ENCODE data around the gene COL15A1.

COL15A1 gene

DNA sequence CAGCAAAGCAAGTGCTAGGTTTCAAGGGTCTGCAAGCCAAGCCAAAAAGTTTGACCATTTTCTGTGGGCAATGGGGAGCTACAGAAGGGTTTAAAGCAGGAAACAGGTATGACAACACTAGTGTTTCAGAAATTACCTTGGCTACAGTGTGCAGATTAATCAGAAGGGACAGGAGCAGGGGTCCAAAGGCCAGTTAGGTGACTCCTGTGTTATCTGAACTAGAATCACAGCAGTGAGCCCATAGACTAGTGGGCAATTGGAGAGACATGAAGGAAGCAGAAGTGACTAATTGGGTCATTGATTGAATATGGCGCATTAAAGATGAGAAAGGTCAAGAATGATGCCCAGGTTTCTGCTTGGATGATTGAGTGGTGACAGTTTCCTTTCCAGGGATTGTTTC lies 119.8 kb downstream of the COL15A1 start:
- no peak for DNase-seq

DNA sequence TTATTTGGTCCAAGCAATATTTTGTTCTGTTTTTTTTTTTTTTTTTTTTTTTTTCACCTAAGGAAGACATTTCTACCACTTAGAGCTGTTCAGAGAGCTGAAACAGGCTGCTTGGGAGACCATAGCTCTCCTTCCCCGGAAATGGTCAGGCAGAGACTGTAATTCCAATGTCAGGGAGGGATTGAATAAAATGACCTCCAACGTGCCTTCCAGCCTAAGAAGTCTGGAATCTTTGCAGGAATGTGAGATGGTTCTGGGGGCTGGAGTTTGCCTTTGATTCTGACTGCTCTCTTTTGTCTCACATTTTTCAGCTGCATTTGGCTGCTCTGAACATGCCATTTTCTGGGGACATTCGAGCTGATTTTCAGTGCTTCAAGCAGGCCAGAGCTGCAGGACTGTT lies 122.9 kb downstream of the COL15A1 start:
- DNase-seq, result no peak

DNA sequence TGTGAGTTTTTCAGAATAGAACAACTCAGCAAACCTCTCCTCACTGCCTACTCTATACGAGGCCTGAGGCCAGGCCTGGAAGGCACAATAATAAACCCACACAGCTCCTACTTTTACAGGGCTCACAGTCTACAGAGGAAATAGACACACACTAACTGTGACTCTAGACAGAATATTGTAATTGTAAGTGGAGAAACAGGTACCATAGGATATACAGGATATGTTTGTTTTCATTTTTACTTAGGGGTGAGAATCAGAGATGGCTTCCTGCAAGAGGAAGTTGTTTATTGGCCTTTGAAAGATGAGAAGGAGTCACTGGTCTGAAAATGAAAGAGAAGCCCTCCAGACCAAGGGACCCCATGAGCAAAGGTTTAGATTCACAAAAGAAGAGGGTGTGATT lies 125.4 kb downstream of the COL15A1 start:
- no peak for DNase-seq

DNA sequence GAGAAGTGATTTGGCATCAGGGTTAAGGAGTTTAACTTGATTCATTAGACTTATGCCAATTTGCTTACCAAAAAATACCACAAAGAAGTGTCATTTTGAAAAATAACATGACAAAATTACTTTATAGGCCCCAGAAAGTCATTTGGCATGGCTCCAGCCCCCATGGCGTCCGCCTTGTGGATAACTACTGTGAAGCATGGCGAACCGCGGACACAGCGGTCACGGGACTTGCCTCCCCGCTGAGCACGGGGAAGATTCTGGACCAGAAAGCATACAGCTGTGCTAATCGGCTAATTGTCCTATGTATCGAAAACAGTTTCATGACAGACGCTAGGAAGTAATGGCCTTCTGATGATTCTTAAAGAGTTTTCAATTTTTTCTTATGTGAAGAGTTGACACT lies 125.8 kb downstream of the COL15A1 start:
- no peak for DNase-seq

DNA sequence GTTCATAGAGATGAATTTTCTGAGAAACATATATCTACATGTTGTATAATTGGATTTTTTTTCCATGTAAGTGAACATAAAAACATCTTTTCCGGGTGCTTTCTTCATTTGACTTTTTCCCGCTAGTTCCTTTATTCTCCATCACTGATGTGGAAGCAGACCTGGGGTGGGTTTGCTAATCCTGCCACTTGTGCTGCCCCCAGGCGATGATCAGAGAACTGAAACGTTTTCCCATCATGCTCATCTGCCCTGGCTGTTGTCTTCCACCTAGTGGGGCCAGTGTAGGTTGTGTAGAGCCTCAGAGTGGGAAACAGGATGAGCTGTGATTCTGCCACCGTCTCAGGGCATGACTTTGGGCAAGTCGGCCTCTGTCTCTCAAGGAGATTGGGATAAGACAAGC lies 127.0 kb downstream of the COL15A1 start:
- no peak for DNase-seq

DNA sequence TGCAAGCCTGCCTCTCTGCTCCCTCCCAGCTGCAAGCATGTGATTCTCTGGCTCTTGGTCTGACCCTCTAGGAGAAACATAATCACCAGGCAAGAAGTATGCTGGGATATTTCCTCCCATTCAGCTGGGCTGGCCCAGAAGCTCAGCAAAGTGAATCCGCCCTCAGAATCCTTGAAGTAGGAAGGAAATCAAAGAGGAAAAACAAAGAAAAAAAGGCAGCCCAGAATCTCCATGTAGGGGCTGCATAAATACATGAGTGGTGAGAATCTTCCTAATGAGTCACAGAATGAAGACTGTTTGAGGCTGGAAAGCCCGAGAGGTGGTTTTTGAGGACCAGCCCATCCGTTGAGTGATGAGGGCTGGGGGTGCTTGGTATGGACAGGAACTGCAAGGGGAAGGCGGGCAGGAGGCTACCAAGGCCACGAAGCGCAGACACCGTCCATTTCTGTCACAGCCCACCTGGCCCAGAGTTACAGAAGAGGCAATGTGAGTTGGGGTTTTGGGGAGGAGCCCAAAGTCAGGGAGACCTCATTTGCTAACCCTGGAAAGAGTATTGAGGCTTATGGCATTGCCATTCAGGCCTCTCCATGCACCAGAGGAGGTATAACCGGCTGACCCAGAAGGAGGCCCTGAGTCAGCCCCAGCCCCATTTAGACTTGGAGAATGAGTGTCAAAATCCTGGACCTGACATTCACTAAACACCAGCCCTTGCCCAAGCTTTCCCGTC lies 127.8 kb downstream of the COL15A1 start:
- DNase-seq, result no peak

DNA sequence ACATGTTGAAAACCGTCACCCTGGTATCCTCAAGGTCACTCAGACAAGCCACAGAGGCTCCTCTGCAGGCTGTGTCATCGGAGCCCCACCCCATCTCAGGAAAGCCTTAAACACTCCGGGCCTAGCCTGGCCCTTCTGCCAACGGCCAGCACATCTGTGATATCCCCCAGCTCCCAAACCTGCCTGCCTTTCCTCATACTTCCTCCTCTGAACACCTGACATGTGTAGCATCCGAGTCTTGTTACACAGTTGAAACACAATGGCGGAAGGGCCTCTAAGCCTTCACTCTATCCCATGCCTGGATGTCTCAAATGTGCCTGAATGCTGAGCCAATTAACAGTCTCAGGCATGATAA lies 128.3 kb downstream of the COL15A1 start:
- no peak for DNase-seq

DNA sequence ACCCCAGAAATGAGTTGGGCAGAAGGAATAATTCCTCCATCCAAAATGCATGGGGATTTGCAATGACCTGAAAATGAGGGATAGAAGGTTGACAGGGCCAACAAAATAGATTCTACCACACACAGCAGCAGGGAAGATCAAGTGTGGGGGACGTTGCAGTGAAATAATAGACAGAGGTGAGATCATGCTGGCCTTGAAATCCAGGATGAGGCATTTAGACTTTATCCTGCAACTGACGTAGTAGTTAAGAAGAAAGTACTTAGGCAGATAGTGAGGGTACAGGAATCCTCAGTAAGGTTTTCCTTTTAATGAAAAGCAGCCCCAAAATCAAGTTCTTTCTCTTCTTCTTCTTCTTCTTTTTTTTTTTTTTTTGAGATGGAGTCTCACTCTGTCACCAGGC lies 129.6 kb downstream of the COL15A1 start:
- DNase-seq, result no peak

DNA sequence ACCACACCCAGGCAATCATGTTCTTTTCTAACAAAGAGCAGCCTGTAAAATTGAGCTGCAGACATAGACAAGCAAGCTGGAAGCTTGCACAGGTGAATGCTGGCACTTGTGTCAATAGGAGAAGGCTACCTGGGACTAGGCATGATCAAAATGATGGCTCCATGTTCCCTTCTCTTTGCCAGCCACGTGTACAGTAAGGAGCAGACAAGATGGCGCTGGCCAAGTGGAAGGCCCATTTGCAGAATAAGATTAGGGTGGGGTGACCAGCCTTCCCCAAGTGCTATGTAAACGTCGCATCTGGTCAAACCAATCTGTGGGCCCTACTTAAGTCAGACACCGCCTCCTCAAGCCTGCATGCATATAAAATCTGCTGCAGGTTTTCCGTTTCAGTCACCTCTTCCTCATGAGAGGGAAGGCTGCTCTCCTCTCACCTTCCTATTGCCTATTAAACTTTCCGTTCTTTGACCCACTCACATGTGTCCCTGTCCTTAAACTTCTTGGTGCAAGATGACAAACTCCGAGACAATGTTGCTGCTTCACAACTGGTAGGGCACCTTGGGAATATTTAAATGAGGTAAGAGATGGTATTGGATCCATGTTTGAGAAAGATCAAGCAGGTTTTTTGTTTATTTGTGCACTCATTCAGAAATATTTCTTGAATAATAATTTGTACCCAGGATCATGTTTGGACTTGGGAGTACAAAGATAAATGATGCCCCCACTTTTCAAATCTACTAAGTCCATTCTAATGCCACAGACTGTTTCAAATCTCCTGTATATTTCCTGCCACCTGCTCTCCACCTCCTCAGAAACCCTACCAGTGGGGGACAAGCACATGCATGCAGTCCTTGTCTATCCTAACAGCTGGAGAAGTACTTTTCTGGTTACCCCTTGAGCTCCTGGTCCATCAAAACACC lies 130.5 kb downstream of the COL15A1 start:
- no peak for DNase-seq

DNA sequence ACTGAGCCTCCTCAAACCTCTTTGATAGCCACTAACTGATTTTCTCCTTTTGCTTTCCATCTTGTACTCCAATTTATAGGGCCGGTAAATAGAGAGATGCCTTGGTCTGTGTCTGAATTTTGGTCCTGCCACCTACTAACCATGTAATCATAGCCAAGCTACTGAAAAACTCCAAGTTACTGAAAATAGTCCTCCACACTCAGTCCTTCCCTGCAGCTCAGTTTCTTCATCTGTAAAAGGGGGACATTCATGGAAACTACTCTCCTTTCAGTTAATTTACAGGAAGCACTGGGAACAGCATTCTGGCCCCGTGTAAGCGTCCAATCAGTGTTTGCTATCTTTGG lies 131.2 kb downstream of the COL15A1 start:
- no peak for DNase-seq

DNA sequence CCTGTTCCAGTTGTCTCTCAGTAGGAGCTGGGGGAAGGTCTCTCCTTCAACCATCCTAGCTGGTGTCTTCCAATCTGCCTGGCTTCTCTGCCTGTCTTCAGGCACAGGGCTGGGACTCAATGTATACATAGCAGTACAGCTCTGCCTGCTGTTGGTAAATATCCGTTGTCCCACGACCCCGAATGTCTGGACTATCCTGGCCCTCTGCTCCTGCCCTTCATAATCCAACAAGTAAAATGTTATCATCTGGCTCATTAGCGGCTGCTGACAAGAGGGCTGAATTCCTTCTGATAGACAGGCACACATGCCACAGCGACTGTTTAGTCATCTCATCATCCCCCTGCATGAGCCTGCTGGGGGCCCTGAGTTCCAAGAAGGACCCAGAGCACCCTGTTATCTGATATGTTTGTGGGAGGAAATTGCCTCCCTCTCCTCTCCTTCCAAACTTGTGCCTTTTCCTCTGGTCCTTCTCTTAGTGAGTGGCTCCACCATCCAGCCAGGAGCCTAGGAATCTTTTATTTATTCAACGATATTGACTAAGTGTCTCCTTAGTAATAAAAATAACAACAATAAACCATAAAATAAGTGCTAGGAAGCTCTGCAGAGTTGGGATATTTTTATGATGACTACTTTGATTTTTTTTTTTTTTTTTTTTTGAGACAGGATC lies 131.7 kb downstream of the COL15A1 start:
- DNase-seq, result no peak

DNA sequence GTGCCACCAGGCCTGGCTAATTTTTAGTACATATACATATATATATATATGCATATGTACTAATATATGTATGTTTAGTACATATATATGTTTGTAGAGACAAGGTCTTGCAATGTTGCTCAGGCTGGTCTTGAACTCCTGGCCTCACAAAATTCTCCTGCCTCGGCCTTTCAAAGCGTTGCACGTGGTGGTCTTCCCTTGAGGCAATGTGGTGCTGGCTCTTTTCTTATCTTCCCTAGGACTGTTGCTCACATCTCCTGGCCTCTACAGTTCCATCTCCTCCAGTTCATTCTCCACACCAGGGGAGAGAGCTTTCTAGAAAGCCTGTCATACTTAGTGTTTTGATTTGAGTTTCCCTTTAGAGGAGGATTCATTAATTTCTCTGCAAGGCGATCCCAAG lies 132.3 kb downstream of the COL15A1 start:
- no peak for DNase-seq

DNA sequence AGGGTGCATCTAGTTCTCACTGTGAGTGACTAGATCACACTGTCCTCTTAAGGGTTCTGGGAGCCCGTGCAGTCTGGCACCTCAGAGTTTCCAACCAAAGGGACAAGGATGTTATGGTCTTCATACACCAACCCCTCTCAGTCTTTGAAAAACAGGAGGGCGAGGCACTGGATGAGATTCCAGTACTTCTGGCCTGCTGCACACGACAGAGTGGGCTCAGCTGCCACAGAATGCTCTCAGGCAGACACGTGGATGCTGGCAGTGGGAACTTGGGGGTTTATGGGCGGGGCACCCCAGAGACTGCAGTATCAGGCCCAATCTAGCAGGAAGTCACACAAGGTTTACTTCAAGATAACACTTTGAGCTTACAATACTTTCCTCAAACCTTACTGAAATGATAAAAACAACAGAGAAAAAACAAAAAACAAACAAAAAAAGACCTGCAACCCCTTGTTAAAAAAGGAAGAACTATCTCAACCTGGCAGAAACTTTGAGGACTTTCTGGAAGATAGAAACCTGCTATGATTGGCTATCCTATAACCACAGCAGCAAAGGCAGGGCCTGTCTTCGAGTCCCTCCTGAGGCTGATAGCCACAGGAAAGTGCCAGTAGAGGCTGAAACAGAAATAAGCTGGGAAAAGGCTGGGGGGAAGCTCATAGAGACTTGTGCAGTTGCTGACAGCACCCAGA lies 132.9 kb downstream of the COL15A1 start:
- DNase-seq, result no peak

DNA sequence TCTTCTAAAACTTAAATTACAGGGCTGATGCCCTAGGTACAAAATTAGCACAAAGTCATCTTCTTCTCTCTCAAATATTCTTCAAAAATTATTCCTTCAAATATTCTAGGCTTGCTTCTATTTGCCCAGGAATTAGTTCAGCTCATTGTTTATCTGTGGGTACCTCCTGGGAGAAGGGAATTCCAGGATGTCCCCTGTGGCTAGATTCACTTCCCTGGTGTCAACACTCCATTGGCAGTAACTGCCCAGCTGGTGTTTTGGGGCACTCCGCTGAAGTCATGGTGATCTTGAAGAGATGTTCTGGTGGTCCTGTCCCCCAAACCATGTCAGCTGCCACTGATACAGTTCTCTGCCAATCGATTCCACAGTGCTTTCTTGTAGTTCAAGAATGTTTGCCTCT lies 135.0 kb downstream of the COL15A1 start:
- DNase-seq, result no peak

DNA sequence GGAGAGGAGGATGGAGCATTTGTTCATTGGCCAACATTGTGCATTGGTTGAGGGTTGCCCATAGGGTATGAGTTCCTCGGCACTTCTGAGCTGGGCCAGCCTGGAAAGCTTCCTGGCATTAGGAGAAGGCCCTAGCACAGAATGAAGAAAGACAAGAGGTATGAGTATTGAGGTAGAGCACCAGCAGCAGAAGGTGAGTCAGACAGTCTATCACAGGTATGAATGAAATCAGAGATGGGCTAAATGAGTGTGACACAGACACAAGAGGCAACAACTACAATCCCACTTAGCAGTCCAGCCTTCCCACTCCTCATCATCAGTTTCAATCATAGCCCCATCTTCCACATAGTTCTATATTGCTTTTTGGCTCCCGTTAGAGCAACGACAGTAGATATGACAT lies 135.8 kb downstream of the COL15A1 start:
- no peak for DNase-seq

DNA sequence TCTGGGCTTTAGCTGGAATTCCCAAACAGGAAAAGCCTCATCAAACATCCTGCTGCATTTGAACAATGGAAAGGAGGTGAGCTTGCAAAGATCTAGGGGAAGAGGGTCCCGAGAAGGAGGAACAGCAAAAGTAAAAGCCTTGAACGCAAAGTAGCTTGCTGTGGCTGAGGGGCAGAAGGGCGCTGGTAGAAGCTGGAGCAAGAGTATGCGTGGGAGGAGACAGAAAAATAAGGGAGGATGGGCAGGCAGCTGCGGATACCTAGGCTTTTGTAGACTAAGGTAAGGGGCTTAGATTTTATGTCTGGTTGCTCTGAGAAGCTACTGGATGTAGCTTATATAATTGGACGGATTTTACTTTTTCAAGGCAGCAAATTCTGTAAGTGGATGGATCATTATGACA lies 139.3 kb downstream of the COL15A1 start:
- DNase-seq, result no peak

DNA sequence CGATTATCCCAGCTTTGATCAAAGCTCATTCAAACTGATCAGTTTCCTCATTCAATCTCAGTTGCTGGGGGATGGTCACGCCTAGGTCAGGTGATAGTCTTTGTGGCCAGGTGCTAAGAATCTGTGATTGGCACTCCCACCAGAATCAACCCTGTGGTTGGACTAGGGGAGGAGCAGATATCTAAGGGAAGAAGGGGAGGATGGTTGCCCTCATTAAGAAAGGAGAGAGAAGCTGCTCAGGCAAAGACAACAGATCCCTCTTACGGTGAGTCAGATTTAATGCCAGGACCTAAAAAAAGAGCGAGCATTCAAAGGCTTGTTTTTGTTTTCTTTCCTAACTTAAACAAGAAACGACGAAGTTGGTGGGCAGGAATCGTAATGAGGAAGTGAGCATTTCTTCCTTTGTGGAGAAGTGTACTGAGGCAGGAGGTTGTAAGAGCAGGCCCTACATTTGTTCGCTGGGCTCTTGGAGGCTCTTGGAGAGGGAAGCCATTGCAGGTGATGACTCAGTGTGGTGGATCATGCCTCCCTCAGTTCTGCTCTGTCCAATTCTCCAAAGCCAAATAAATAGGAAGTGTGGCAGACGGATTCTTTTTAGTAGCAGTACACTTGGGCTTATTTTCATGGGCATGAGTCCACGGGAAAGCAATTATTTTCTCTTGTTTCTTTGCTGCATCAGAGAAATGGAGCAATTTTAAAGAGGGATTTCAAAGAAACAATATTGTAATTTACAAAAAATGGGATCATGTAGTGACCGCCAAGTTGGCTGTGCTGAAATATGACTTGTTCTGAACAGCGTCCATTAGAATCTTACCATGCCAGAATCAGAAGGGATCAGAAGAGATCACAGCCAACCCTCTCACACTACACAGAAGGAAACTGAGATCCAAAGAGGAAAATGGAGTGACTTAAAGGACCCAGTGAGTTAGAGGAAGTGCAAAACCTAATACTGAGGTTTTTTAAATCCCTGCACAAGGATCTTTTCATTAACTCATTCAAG lies 142.5 kb downstream of the COL15A1 start:
- no peak for DNase-seq

DNA sequence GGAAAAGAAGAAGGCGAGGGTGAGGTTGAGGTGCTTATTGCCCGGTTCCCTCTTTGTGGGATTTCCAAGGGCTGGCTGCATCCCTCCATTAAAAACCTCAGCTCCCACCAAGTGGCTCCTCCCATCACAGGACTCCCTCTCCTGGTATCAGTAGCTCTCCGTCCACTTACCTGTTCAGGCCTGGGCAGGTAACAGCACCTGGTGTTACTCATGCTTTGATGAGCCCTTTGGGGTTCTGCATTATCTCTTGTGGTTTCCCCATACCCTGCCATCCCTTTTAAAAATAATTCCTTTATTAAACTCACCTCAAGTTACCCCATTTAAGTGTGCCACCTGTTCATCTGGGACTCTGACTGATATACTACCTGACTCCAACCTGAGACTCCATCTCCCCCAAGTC lies 143.8 kb downstream of the COL15A1 start:
- DNase-seq, result no peak

DNA sequence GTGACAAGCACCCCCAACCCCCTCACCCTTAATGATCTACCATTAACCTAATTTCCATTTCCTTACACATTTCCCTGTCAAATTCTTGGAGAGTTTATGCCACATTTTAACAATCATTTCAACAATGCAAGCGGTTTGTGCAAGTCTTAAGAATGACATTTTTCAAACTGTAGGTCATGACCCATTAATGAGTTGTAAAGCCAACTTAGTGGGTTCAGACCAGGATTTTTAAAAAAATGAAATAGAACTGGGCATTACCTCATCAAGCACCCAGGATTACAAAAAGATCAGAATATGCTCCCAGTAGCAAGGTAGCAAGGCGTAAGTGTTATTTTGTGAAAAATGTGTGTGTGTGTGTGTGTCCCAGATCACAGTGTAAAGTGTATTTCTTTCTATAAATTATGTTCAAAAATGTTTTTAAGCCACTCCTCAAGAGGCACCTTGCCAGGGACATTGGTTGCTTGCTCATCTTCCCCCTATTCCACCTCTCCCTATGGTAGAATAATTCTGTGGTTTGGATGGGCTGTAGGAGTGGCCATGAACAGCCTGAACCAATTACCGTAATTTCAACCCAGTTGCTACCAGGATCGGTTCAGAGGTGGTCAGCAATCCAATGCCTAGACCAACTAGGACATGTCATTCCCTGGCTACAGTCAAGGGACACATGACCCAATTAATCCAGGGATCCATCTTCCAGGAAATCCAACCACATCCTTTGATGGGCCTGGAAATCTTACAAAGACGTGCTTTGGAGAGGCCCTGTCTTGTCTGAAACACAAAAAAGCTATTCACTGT lies 146.8 kb downstream of the COL15A1 start:
- no peak for DNase-seq

DNA sequence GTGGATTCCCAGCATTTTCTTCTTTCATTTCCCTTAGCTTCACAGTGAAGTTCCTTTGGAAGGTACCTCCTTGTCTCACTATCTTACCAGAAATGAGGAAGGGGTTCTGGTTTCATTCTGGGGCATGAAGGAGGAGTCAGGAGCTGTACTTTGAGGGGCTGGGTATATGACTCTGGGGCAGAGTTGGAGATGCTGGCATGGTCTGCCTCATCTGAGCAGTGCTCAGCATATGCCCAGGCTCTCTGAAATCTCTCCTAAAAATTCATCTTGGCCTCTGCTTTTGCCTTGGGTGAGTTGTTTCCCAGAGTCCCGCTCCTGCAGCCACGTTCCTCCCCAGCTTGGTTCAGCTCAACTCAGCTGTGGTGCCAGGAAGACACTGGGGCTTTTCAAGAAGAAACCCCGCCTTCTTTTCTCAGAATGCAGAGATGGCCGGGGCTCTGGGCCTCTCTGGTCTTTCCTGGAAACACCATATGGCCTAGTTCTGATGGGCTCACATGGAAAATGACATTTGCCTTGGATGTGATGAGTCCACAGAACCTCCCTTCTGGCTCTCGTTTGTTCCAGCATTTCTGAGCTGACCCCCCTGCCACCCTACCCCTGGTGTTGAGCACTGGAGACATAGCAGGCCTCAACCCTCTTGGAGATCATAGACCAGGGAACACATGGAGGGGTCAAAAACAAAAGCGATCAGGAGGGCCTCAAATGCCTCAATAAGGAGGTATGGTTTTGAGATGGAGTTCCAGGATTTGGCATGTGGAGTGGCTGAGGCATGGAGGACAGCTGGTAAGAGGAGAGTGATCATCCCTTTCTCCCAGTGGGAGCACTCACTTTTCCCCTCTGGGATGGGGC lies 149.2 kb downstream of the COL15A1 start:
- DNase-seq, result no peak

DNA sequence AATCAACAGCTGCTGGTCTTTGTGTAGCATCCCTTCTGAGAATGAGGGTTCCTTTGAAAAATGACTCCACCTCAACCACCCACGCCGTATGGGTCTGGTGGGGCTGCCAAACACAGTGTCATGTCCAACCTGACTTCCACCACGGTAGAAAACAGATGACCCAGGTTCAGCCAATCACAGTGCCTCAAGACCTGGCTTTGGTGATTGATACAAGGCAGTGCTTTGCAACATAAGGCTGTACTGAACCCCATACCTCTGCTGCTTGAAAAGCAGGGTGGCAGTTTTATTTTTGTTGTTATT lies 149.7 kb downstream of the COL15A1 start:
- DNase-seq, result no peak

Measured in NCI-H1092 treated with DMSO at 0.1 percent for 48 hours (cell line).